Parathyroid adenoma (tissue), 2 donors: ENCODE measurements around the gene DPY19L3.

Source experiments
- H2AFZ ChIP-seq: fragments of 300-600 bp; sonication (generic); one replicate; pipeline ENCODE4 v1.7.0; 2017; ENCODE audit warnings: antibody characterized with exemption, mild to moderate bottlenecking
- H3K27ac ChIP-seq: fragments of 300-600 bp; sonication (generic); one replicate; pipeline ENCODE4 v1.7.0; 2017
- H3K27me3 ChIP-seq: fragments of 300-600 bp; sonication (generic); one replicate; pipeline ENCODE4 v1.7.0; 2017; ENCODE audit warnings: low read length; ENCODE audit not compliant: control insufficient read depth, insufficient read depth
- H3K36me3 ChIP-seq: fragments of 300-600 bp; sonication (generic); one replicate; pipeline ENCODE4 v1.7.0; 2017; ENCODE audit warnings: low read length; ENCODE audit not compliant: control insufficient read depth, insufficient read depth
- H3K4me1 ChIP-seq: fragments of 300-600 bp; sonication (generic); one replicate; pipeline ENCODE4 v1.7.0; 2017; ENCODE audit warnings: control low read depth
- H3K4me2 ChIP-seq: fragments of 300-600 bp; sonication (generic); one replicate; pipeline ENCODE4 v1.7.0; 2017; ENCODE audit warnings: low read length
- H3K4me3 ChIP-seq: fragments of 300-600 bp; sonication (generic); one replicate; pipeline ENCODE4 v1.7.0; 2017; ENCODE audit warnings: low read depth, low read length
- H3K79me2 ChIP-seq: fragments of 300-600 bp; sonication (generic); one replicate; pipeline ENCODE4 v1.7.0; 2017; ENCODE audit warnings: control low read depth
- H3K9ac ChIP-seq: fragments of 300-600 bp; sonication (generic); one replicate; pipeline ENCODE4 v1.7.0; 2017; ENCODE audit warnings: mild to moderate bottlenecking
- H3K9me3 ChIP-seq: fragments of 300-600 bp; sonication (generic); one replicate; pipeline ENCODE4 v1.7.0; 2017; ENCODE audit warnings: low read length; ENCODE audit not compliant: control insufficient read depth
- TF ChIP-seq, protein P1 (sequence below): fragments of 300-600 bp; sonication (generic); IDR thresholded peaks from one replicate; pipeline ENCODE4 v1.7.0; 2017; ENCODE audit warnings: antibody characterized with exemption, mild to moderate bottlenecking
- donor health status: primary hyperparathyroidism.

DPY19L3 gene

DNA sequence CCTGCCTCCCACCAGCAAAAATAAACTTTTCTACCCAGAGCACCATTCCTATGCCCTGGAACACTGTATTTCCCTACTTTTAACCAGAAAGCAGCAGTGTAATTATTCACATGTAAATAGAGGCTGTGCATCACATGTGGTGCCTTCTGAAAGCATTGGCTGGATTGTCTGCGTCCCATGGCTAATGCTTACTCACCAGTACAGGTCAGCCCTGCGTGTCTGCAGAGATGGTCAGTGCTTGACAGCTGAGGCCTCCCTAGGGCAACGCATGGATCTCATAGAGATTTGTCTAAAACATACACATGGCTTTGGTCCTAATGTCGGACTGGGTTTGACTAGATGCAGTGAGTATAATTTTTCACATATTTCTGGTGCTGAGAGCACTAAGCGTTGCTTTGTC, 64.2 kb downstream of the DPY19L3 start:
- H3K4me1 ChIP-seq: peaks cover 3% of the 10 kb centered on the region
- no peak overlapping the region for H3K4me2 ChIP-seq
- no peak overlapping the region for H2AFZ ChIP-seq
- H3K4me3 ChIP-seq: no peak overlapping the region
- H3K27ac ChIP-seq: no peak overlapping the region
- TF ChIP-seq, protein P1, sequence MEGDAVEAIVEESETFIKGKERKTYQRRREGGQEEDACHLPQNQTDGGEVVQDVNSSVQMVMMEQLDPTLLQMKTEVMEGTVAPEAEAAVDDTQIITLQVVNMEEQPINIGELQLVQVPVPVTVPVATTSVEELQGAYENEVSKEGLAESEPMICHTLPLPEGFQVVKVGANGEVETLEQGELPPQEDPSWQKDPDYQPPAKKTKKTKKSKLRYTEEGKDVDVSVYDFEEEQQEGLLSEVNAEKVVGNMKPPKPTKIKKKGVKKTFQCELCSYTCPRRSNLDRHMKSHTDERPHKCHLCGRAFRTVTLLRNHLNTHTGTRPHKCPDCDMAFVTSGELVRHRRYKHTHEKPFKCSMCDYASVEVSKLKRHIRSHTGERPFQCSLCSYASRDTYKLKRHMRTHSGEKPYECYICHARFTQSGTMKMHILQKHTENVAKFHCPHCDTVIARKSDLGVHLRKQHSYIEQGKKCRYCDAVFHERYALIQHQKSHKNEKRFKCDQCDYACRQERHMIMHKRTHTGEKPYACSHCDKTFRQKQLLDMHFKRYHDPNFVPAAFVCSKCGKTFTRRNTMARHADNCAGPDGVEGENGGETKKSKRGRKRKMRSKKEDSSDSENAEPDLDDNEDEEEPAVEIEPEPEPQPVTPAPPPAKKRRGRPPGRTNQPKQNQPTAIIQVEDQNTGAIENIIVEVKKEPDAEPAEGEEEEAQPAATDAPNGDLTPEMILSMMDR: no peak
- H3K27me3 ChIP-seq: no peaks in the 10 kb centered on the region
- H3K9ac ChIP-seq: no peak overlapping the region
- H3K79me2 ChIP-seq: no peaks in the 10 kb centered on the region
- H3K36me3 ChIP-seq: no peaks in the 10 kb centered on the region
- H3K9me3 ChIP-seq: no peaks in the 10 kb centered on the region

DNA sequence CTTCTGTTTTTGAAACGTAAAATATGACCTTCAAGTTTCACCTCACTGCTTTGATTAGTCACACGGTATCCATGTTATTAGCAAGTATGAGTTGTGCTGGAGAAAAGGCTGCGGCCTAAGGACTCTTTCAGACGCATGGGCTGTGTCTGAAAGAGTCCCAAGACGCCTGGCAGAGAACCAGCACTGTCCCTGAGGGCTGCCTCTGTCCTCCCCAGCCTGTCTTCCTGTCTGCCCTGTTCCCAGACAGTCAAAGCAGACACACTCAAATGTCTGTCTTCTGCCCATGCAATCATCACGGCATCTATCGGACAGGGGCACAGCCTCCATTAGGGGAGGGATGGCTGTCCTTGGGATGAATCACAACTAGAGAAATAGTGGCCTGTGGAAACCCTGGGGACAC, 65.5 kb downstream of the DPY19L3 start:
- no peaks in the 10 kb centered on the region for H3K9me3 ChIP-seq
- no peak overlapping the region for H3K4me2 ChIP-seq
- no peak overlapping the region for H3K27ac ChIP-seq
- H3K9ac ChIP-seq: no peak overlapping the region
- H3K79me2 ChIP-seq: no peaks in the 10 kb centered on the region
- peaks cover 3% of the 10 kb centered on the region for H3K4me1 ChIP-seq
- no peaks in the 10 kb centered on the region for H3K36me3 ChIP-seq
- H2AFZ ChIP-seq: peak overlapping the region; percentile 63
- TF ChIP-seq, protein P1: no peak
- no peaks in the 10 kb centered on the region for H3K27me3 ChIP-seq
- no peak overlapping the region for H3K4me3 ChIP-seq

DNA sequence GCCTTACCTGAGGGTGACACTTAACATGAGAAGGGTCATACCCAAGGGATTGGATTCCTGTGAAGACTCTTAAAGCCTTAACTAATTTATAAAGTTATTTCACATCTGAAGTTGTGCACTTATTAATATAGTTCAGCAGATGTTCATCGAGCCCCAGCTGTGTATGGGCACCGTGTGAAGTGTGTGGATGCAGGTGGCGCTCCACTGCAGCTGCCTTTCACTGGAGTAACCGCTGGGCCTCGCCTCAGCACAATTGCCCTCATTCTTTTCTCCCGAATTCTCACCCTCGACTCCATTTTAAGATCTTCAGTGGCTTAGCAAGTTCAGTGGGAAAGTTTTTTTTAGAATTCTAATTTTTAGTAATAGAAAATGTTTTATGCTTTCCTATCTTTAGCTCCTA, 66.2 kb downstream of the DPY19L3 start:
- Histone ChIP-seq H3K27me3 (no peaks in the 10 kb centered on the region), H3K79me2 (no peaks in the 10 kb centered on the region), H3K9ac (no peak overlapping the region), H3K9me3 (no peaks in the 10 kb centered on the region), H3K4me3 (no peak overlapping the region), H3K36me3 (no peaks in the 10 kb centered on the region), H3K27ac (no peak overlapping the region), H3K4me2 (no peak overlapping the region), H2AFZ (no peak overlapping the region), H3K4me1 (peaks cover 3% of the 10 kb centered on the region)
- TF ChIP-seq, protein P1: no peak

DNA sequence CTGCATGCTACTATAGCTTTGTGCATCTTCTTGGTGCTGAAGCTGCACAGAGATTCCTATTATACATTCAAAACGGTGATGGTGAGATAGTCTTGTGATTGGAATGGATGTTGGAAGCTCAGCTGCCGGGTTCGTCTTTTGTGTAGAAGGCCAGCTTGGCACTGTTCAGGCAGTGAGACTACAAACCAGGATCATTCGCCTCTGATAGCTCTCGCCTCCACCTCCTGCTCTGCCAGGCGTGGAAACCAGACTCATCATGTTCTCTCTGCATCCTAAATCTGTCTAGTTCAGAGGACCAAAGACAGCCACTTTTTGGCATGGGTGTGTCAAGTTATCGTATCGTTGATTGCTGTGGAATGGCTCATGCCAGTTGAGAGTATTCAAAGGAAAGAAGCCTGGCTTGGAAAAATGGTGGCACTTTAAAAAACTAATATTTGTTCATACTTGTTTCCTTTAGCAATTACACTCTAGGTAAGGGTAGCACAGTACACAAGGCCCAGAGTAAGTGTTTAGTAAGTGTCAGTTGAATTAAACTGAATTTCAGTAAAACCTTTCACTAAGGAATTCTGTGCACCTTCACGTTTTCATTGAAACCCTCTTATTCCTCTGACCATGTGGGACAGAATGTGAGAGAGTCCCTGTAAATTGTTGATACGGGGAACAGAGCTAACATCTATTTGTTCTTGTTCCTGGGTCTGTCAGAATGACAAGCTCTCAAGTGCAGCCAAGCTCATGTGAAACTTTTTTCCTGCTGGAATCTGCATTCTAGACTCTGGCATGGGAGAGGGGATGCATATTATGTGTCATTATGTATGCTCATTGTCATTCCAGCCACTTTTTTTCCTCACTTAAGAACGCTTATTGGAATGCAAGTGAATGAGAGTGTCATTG, 69.8 kb downstream of the DPY19L3 start:
- Histone ChIP-seq H3K9ac (no peak overlapping the region), H3K4me1 (peaks cover 10% of the 10 kb centered on the region), H3K27me3 (no peaks in the 10 kb centered on the region), H3K36me3 (no peaks in the 10 kb centered on the region), H3K9me3 (no peaks in the 10 kb centered on the region), H3K4me3 (no peak overlapping the region), H3K4me2 (no peak overlapping the region), H3K79me2 (no peaks in the 10 kb centered on the region), H3K27ac (no peak overlapping the region), H2AFZ (no peak overlapping the region)
- TF ChIP-seq, protein P1: no peak

DNA sequence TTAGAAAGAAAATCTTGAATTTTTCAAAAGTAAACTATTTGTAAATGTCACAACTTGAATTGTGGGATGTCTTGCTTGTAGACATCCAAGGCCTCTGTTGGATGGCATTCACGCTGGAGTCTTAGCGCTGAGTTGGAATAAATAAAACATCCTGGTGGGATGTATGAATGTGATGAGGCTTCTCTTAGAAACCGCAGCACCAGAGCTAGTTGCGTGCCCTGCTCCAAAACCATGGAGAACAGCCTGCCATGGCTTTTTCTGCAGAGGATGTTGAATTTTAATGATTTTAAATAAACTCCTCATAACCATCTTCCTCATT, 70.4 kb downstream of the DPY19L3 start:
- Histone ChIP-seq H3K27ac (no peak overlapping the region), H3K4me1 (peaks cover 15% of the 10 kb centered on the region), H3K27me3 (no peaks in the 10 kb centered on the region), H3K4me2 (no peak overlapping the region), H2AFZ (no peak overlapping the region), H3K4me3 (no peak overlapping the region), H3K79me2 (no peaks in the 10 kb centered on the region), H3K36me3 (no peaks in the 10 kb centered on the region), H3K9ac (no peak overlapping the region), H3K9me3 (no peaks in the 10 kb centered on the region)
- TF ChIP-seq, protein P1: no peak
